Progenitor cell of endocrine pancreas (in vitro differentiated cells): Measurements from ENCODE around the gene CPLANE1. TPM values are rescaled to one million over a fixed set of nuclear protein-coding genes. Genes with fewer than 3 reads are reported as not detected.
"Not testable (repeated sequence)": the region's sequence is repeated elsewhere in the genome, so short reads cannot be mapped to it uniquely, and the experiment has no call there.

Source experiments
- DNase-seq: peaks from one replicate; pipeline ENCODE4 v3.0.0; 2021; ENCODE audit warnings: low spot score; ENCODE audit not compliant: unreplicated experiment
- H3K27ac Mint-ChIP-seq: 2 replicates; pipeline ENCODE4 v1.8.0; 2021; ENCODE audit warnings: mild to moderate bottlenecking, moderate library complexity, mixed read lengths
- H3K27me3 Mint-ChIP-seq: 2 replicates; pipeline ENCODE4 v1.8.0; 2021; ENCODE audit warnings: mixed read lengths
- H3K36me3 Mint-ChIP-seq: 2 replicates; pipeline ENCODE4 v1.8.0; 2022; ENCODE audit warnings: mixed read lengths; ENCODE audit not compliant: insufficient read depth
- H3K4me1 Mint-ChIP-seq: 2 replicates; pipeline ENCODE4 v1.8.0; 2021; ENCODE audit warnings: low read depth, mixed read lengths
- H3K4me3 Mint-ChIP-seq: 2 replicates; pipeline ENCODE4 v1.8.0; 2021; ENCODE audit warnings: low read depth, mild to moderate bottlenecking, moderate library complexity, mixed read lengths
- H3K9me3 Mint-ChIP-seq: 2 replicates; pipeline ENCODE4 v1.8.0; 2021; ENCODE audit warnings: low read depth, mixed read lengths
- total RNA-seq: library from RNA; stranded (reverse); gene quantifications from 2 replicates; pipeline ENCODE4 v1.2.1, GENCODE V29; 2021
- TF ChIP-seq, protein P1 (sequence below): fragments of 200-600 bp; sonication (generic); IDR thresholded peaks from one replicate; pipeline ENCODE4 v1.5.0; 2021; ENCODE audit warnings: antibody characterized with exemption, mild to moderate bottlenecking; ENCODE audit not compliant: unreplicated experiment

CPLANE1 gene
- total RNA-seq, 1 donor from 2014 or later, result 29.4 TPM

GRCh38 chr5:37090781-37091180, 158.4 kb downstream of the CPLANE1 start:
- peaks cover 44% of the 10 kb centered on the region for H3K36me3 Mint-ChIP-seq
- H3K9me3 Mint-ChIP-seq, result peaks cover 42% of the 10 kb centered on the region
- no peak overlapping the region for H3K4me3 Mint-ChIP-seq
- DNase-seq, result no peak
- H3K4me1 Mint-ChIP-seq, result peaks cover 41% of the 10 kb centered on the region
- peaks cover 2% of the 10 kb centered on the region for H3K27me3 Mint-ChIP-seq
- TF ChIP-seq, protein P1, sequence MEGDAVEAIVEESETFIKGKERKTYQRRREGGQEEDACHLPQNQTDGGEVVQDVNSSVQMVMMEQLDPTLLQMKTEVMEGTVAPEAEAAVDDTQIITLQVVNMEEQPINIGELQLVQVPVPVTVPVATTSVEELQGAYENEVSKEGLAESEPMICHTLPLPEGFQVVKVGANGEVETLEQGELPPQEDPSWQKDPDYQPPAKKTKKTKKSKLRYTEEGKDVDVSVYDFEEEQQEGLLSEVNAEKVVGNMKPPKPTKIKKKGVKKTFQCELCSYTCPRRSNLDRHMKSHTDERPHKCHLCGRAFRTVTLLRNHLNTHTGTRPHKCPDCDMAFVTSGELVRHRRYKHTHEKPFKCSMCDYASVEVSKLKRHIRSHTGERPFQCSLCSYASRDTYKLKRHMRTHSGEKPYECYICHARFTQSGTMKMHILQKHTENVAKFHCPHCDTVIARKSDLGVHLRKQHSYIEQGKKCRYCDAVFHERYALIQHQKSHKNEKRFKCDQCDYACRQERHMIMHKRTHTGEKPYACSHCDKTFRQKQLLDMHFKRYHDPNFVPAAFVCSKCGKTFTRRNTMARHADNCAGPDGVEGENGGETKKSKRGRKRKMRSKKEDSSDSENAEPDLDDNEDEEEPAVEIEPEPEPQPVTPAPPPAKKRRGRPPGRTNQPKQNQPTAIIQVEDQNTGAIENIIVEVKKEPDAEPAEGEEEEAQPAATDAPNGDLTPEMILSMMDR, result no peak
- peak overlapping the region; percentile 32 for H3K27ac Mint-ChIP-seq

DNA sequence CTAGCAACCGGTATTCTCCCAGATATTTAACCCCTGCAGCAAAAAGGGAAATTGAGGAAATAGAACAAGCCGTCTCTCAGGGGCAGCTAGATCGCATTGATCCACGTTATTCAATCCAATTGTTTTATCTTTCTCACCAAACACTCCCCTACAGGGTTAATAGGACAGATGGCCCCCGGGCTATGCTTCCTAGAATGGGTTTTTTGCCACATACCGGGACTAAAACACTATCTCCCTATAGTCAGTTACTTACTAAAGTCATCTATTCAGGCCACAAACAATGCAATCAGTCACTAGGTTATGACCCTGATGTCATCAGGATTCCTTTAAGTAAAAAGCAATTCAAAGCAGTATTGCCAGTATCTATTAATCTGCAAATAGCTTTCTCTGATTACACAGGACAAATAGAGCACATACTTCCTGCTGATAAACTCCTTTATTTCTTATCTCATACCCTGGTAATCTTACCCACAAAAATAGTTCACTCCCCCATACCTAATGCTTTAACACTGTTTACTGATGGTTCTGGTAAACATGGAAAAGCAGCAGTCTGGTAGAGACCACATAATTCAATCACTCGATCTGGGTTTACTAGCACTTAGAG, 159.0 kb downstream of the CPLANE1 start:
- Mint-ChIP-seq H3K4me3 (no peak overlapping the region), H3K9me3 (peaks cover 44% of the 10 kb centered on the region), H3K36me3 (peaks cover 45% of the 10 kb centered on the region)

GRCh38 chr5:37088009-37088408, 161.2 kb downstream of the CPLANE1 start:
- Mint-ChIP-seq H3K9me3 (peaks cover 48% of the 10 kb centered on the region), H3K4me1 (peaks cover 36% of the 10 kb centered on the region), H3K27me3 (peaks cover 16% of the 10 kb centered on the region), H3K27ac (no peak overlapping the region), H3K36me3 (peaks cover 46% of the 10 kb centered on the region), H3K4me3 (no peak overlapping the region)
- TF ChIP-seq, protein P1, result no peak
- DNase-seq, result no peak

More for the DNA sequence above, 159.0 kb downstream of the CPLANE1 start:
- Mint-ChIP-seq H3K27me3 (peaks cover 2% of the 10 kb centered on the region), H3K27ac (peak overlapping the region; percentile 58), H3K4me1 (peaks cover 41% of the 10 kb centered on the region)
- no peak for DNase-seq
- TF ChIP-seq, protein P1, result no peak

GRCh38 chr5:37086466-37087173, 162.6 kb downstream of the CPLANE1 start:
- DNase-seq, result no peak
- no peak overlapping the region for H3K4me3 Mint-ChIP-seq
- H3K9me3 Mint-ChIP-seq, result peaks cover 43% of the 10 kb centered on the region
- TF ChIP-seq, protein P1, result no peak
- peaks cover 27% of the 10 kb centered on the region for H3K27me3 Mint-ChIP-seq
- H3K36me3 Mint-ChIP-seq, result peaks cover 52% of the 10 kb centered on the region
- peaks cover 30% of the 10 kb centered on the region for H3K4me1 Mint-ChIP-seq
- H3K27ac Mint-ChIP-seq, result no peak overlapping the region

DNA sequence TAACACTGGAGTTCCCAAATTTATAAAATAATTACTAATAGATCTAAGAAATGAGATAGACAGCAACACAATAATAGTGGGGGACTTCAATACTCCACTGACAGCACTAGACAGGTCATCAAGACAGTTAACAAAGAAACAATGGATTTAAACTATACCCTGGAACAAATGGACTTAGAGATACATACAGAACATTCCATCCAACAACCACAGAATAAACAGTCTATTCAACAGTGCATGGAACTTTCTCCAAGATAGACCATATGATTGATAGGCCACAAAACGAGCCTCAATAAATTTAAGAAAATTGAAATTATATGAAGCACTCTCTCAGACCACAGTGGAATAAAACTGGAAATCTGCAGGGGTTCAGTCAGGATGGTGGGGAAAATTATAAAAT, 163.2 kb downstream of the CPLANE1 start:
- not testable (repeated sequence) for H3K27ac Mint-ChIP-seq, DNase-seq, H3K4me3 Mint-ChIP-seq
- Mint-ChIP-seq H3K36me3 (peaks cover 52% of the 10 kb centered on the region), H3K9me3 (peaks cover 43% of the 10 kb centered on the region), H3K4me1 (peaks cover 29% of the 10 kb centered on the region), H3K27me3 (peaks cover 28% of the 10 kb centered on the region)

- H3K27me3 Mint-ChIP-seq, result peaks cover 47% of the 10 kb centered on the region
- H3K36me3 Mint-ChIP-seq, result peaks cover 68% of the 10 kb centered on the region
- DNase-seq, H3K27ac Mint-ChIP-seq, H3K4me3 Mint-ChIP-seq, H3K4me1 Mint-ChIP-seq: not testable (repeated sequence)
- H3K9me3 Mint-ChIP-seq, result peaks cover 41% of the 10 kb centered on the region
These were observed 166.2 kb downstream of the CPLANE1 start for GRCh38 chr5:37082977-37083376.
